ENCODE data around the gene HES7.

GRCh38 chr17:8091033-8091687 lies 32.7 kb downstream of the HES7 start:
- TF ChIP-seq ARNTL (CRISPR knock-in tag; IDR thresholded peaks at IDR 0.05; ENCODE audit: borderline replicate concordance, low read depth) (no peak), PATZ1 (CRISPR knock-in tag; IDR thresholded peaks at IDR 0.05; ENCODE audit: borderline replicate concordance) (no peak)
